Inferior parietal cortex (tissue), 1 donor: Measurements from ENCODE around the gene UBE2E1.
A peak's percentile ranks its signal among the peaks of the same experiment; 100 is the strongest.

ENCODE experiments used
- DNase-seq: peaks from one replicate; pipeline ENCODE4 v3.0.0-alpha.2; 2016; ENCODE audit errors: extremely low spot score

UBE2E1 gene

DNA sequence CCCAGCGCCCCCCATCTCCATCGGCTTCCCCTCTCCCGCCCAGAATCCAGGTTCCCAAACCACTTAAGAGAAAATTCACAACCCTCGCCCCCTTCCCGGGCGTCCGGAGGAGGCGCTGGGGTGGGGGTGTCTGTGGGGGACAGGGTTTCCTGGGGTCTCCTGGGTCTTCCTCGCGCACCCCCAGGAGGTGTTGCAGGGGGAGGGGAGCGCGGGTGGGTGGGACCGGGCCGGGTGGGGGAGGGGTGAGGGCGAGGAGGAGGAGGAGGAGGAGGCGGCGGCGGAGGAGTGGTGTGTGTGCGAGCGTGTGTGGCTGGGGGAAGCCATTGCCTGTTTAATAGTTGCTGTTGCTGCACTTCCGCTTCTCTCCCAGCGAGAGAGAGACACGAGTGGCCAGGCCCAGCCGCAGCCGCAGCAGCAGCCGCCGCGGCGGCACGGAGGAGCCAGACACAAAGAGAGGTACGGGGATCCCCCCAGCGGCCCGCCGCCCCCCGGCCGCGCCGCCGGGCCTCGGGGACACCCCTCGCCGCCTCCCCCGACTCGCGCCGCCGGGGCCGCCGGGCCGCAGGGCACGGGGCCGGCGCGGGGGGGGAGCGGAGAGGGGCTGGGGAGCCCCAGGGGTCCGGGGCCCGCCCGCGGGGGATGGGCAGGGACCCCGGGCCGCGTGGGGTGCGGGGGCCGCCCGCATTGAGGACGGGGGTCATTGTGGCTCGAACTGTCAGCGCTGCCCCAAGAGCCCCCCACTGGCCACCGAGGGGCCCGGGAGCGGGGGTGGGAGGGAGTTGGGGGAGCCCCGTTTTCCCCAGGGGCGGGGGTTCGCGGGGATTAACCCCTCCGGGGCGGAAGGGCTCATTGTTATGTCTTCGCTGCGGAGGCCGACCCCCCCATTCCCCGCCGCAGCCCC is at the start of gene UBE2E1:
Gene UBE2E1, plus strand, starts transcription at position 323 of the 901 bp plus-strand sequence. CDS start 1,315 bp downstream, outside the sequence.
- DNase-seq: peak; percentile 47

DNA sequence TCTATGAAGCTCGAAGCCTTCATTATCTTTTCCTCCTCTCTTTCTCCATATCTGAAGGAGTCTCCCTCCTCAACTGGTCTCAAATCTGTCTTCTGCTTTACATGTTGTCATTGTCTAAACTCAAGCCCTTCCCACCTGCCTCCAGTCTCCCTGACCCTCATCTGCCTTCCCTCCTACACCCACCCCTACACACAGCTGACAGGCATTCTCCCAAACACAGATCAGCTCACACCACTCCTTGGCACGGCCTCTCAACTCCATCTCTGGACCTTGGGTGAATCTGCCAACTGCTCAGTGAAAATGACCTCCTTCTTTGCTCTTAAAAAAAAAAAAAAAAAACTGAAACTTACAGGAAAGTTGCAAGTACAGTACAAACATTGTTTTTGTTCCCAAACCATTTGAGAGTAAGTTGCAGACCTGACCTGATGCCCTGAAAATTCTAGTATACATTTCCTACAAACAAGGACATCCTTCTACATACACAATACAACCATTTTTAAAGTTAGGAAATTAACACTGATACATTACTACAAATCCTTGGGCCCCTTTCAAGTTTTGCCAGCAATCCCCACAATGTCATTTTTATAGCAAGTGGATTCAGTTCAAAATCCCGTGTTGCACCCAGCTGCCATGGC is 49.4 kb upstream of the UBE2E1 start:
- no peak for DNase-seq

DNA sequence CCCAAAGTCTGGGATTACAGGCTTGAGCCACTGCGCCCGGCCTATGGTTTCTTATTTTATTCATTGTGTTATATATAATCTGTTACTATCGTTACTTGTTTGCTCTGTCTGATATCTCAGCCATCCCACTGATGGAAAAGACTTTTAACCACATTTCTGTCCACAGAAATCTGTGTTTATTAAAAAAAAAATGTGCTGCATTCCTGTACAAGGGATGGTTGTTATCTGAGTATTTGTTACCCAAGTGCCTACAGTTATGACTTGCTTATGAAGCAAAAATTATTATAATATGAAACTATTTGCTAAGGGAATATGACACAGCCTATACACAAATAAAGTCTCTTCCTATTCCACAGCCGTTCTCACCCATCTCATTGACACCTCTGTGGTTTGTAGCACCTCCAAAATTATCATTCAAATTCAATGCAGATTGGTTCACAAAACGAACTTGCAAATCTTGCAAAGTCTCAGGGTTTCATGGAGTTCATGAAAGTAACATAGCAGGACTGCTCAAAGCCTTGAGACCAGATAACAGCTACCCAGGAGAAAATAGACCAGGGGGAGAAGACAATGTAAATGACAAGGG is 47.4 kb upstream of the UBE2E1 start:
- DNase-seq: no peak

DNA sequence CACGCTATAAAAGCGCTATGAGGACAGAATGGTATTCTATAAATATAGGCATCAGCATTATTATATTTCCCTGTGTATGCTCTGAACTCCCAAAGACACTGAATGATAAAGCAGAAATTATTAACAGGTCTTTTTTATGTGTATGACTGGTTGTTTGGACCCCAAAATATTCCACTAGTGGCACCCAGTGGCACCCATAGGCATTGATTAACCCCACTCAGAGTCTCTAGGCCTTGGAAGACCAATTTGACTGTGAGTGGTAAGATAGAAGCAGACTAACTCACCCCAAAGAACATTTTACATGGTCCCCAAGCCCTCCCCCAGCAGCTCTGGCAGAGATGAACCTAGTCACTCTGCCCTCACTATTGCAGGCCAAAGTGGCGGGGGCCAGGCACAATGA is 45.4 kb upstream of the UBE2E1 start:
- no peak for DNase-seq

DNA sequence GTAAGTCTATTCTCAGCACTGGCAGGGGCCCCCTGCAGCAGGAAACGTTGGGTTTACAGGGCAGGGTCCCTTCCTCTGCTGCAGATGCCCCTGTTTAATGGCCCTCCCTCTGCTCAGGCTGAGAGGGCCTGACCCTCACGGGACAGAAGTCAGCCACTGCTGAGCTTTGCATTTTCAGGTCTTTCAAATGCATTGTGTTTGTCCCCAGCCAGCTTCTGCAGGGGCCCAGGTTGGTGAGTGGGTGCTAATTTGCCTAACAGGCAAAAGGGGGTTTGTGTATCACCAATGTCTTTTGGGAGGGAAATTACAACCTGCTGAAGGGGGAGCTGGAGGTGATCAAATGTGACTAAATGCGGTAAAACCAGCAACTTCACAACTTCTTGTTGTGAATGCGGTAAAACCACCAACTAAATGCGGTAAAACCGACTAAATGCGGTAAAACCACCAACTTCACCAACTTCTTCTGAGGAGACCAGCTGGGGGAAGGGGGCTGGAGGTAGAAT is 44.8 kb upstream of the UBE2E1 start:
- DNase-seq: no peak

- no peak for DNase-seq
Measured at GRCh38 chr3:23761440-23761896, 44.3 kb upstream of the UBE2E1 start.

DNA sequence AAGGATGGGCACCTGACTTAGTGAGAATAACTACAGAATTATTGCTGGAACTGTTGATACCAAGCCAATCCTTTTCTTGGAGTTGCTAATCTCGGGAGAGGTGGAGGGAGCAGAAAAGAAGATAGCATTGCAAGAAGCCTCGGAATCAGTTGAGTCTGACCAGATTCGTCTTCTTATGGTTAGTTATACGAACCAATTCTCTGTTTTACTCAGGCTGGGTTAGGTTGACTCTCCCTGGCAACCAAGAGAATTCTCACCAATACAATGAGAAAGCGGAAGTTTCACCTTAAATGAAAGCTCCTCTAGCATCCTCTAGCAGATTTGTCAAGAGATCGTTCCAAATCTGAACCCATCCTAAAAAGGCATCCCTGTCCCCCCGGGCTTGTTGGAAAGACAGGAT is 43.5 kb upstream of the UBE2E1 start:
- no peak for DNase-seq

DNA sequence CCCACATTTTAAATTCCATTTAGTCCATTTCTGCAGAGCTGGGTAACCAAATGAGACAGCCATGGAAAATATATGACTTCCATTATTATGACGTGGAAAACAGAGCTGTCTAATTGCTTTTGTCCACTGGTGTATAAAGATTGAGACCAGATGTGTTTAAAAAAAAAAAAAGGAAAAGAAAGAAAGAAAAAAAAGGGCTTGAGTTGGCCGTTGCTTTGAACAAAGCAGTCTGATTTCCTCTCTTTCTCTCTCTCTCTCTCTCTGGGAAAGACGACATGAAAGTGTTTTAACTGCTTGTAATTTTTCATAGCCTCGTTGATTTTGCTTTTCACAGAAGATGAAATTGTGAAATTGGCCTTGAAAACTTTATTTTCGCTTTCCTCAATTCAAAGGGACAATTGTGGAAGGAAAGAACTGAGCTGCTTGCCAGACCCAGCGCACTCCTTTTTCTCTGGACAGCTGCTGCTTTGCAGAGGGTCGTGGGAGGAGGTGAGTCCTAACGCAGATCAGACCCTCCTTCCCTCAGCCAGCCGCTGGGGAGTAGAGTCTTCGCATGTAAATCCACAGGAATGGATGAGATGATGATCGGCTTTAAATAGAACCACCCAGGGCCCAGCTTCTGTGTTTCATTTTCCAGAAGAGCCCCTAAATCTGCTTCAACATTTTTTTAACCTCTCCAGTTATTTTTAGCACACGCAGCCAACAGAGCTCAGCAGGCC is 42.8 kb upstream of the UBE2E1 start:
- peak; percentile 25 for DNase-seq

DNA sequence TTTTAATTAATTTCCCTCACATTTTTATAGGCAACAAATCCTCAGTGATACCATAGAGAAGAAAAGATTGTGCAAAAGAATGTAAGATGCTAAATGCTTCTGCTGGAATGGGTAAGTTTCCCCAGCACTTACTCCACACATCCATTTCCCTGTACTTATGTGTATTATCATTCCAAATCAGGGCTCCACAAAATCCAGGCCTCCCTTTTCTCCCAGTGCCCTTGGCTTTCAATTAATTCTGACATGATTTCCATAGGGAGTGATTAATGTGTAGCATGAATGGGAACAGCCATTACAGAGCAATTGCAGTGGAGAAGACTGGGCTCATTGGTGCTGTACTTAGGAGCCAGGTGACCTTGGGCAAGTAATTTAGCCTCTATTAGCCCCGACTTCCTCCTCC is 41.3 kb upstream of the UBE2E1 start:
- DNase-seq: no peak

DNA sequence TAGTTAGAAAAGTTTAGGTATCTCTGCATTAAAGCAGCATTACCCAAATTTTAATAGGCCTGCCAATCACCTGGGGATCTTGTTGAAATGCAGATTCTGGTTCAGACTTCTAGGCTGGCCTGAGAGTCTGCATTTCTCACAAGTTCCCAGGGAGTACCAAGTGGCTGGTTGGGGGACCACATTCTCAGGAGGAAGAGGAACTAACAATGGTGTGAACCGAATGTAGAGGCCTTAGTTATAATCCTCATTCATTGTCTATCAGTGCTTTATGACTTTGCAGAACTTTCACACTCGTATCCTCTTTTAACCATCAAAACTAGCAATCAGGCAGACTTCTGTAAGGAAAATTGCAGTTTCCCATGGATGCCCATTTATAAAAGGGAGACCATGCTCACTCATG is 38.2 kb upstream of the UBE2E1 start:
- no peak for DNase-seq

- DNase-seq: no peak
Measured at GRCh38 chr3:23775254-23775909, 30.4 kb upstream of the UBE2E1 start.

GRCh38 chr3:23776352-23776891 is 29.3 kb upstream of the UBE2E1 start:
- DNase-seq: peak; percentile 38

DNA sequence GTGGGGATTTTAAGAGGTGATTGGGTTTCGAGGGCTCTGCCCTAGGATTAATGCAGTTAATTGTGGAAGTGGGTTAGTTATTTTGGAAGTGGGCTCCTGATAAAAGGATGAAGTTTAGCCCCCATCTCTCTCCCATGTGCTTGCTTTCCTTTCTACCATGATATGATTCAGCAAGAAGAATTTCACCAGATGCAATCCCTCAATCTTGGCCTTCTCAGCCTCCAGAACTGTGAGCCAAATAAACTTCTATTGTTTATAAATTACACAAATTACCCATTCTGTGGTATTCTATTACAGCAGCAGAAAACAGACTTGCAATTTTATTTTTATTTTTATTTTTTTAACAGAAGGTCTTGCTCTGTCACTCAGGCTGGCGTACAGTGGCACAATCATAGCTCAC is 27.3 kb upstream of the UBE2E1 start:
- no peak for DNase-seq

- DNase-seq: no peak
Measured at GRCh38 chr3:23779841-23780240, 25.9 kb upstream of the UBE2E1 start.

- DNase-seq: no peak
Measured at GRCh38 chr3:23781051-23781450, 24.7 kb upstream of the UBE2E1 start.

GRCh38 chr3:23781871-23782270 is 23.9 kb upstream of the UBE2E1 start:
- DNase-seq: no peak

DNA sequence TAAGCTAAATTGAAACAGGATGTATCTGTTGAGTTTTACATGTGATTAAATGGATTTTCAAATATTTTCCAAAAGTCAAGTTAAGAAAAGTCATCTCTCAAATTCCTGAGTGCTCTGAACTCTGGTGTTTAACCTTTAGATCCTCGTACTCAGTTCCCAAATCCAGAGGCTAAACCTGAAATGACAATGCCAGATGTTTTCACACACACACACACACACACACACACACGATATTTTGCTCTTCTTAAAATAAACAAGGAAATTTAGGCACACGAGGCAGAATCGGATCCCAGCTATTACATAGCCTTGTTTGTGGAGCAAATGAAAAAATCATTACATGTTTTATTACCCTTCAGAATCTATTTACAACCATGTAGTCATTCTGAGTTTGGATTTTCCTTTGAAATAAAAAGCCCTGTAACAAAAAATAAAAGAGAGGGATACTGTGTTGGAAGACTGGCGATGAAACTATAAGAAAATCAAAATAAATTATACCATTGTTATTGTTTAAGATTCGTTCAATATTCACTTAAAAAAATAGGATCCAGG is 20.6 kb upstream of the UBE2E1 start:
- DNase-seq: no peak

GRCh38 chr3:23785882-23786281 is 19.9 kb upstream of the UBE2E1 start:
- DNase-seq: no peak

GRCh38 chr3:23791678-23792077 is 14.1 kb upstream of the UBE2E1 start:
- DNase-seq: no peak

GRCh38 chr3:23793528-23794134 is 12.1 kb upstream of the UBE2E1 start:
- no peak for DNase-seq
